Measurements from ENCODE around the gene HLTF. TPM values are rescaled to one million over a fixed set of nuclear protein-coding genes. Genes with fewer than 3 reads are reported as not detected.

HLTF gene
- total and polyA plus RNA-seq, 2 of the 4 experiments (the other 2 are of a cell fraction), result 12.6 to 39.1 TPM

GRCh38 chr3:149011676-149012075, 74.7 kb downstream of the HLTF start:
- peaks cover 25% of the 10 kb centered on the region for H3K36me3 ChIP-seq (ENCODE audit: control insufficient read depth, insufficient read depth, low read length)
- H3K4me3 ChIP-seq (ENCODE audit: insufficient read depth, low read depth, low read length), result no peak overlapping the region
- no peak overlapping the region for H3K27ac ChIP-seq (ENCODE audit: insufficient read depth, low read length)
- no peak overlapping the region for H2AFZ ChIP-seq (replicated peaks; ENCODE audit: low read length, poor library complexity)
- no peak overlapping the region for H3K23ac ChIP-seq (ENCODE audit: low read depth, low read length)
- peak overlapping the region; percentile 80 for H3K14ac ChIP-seq (replicated peaks; ENCODE audit: low read depth, low read length)
- peak overlapping the region; percentile 33; the same call in 1 of the 3 replicates for H2BK15ac ChIP-seq (ENCODE audit: low read depth, low read length)
- peaks cover 32% of the 10 kb centered on the region for H3K4me1 ChIP-seq (ENCODE audit: control insufficient read depth, insufficient read depth, low read length)
- in situ Hi-C loops (cut with MboI; ENCODE audit: low sequenced_read_pairs), result no loop called here
- peak overlapping the region; percentile 91 for H2BK5ac ChIP-seq (ENCODE audit: low read depth, low read length, poor library complexity, severe bottlenecking)
- ChIA-PET POLR2A (ENCODE audit: unreplicated experiment) (no interaction called here), CTCF (no interaction called here)
- peak overlapping the region; percentile 54; the same call in 1 of the 2 replicates for H2AK5ac ChIP-seq (ENCODE audit: low read depth, low read length)
- no peaks in the 10 kb centered on the region for H3K9me3 ChIP-seq (ENCODE audit: control insufficient read depth, insufficient read depth, low read length)
- no peak overlapping the region for H3K9ac ChIP-seq (ENCODE audit: low read depth, low read length)
- no peaks in the 10 kb centered on the region for H3K27me3 ChIP-seq (ENCODE audit: control insufficient read depth, insufficient read depth, low read length)
- peak overlapping the region; percentile 74; the same call in 1 of the 2 replicates for H2BK20ac ChIP-seq (ENCODE audit: low read depth, low read length)
- peaks cover 38% of the 10 kb centered on the region for H3K9me1 ChIP-seq (ENCODE audit: insufficient read depth, low read length)
- peak overlapping the region; percentile 13 to 39; a peak in 2 of 4 replicates for H4K8ac ChIP-seq (ENCODE audit: low read depth in 2 of 2, low read length in 2 of 2)
- peak overlapping the region; percentile 83 for H2BK120ac ChIP-seq (ENCODE audit: low read depth, low read length)
- peak overlapping the region; percentile 74; the same call in 1 of the 2 replicates for H3K18ac ChIP-seq (ENCODE audit: low read depth, low read length)
- DNase-seq (no peak), ATAC-seq (ENCODE audit: low read depth) (no peak)
- TF ChIP-seq NFE2L2 (IDR thresholded peaks at IDR 0.05; ENCODE audit: low read depth, low read length) (no peak), MXI1 (IDR thresholded peaks at IDR 0.05; ENCODE audit: borderline replicate concordance, low read depth, low read length) (no peak), MAFK (IDR thresholded peaks at IDR 0.05; ENCODE audit: low read depth, low read length) (no peak), RFX5 (IDR thresholded peaks at IDR 0.05; ENCODE audit: low read depth, low read length) (no peak), CHD1 (IDR thresholded peaks at IDR 0.05; ENCODE audit: low read depth, low read length) (no peak), RAD21 (IDR thresholded peaks at IDR 0.05; ENCODE audit: low read length) (no peak), ELK1 (IDR thresholded peaks at IDR 0.05; ENCODE audit: borderline replicate concordance, low read depth, low read length) (no peak), RCOR1 (IDR thresholded peaks at IDR 0.05; ENCODE audit: insufficient replicate concordance, low read length) (no peak), POLR2A (IDR thresholded peaks at IDR 0.05; ENCODE audit: low read depth, low read length) (no peak), BHLHE40 (IDR thresholded peaks at IDR 0.05; ENCODE audit: low read depth, low read length) (no peak), MAZ (IDR thresholded peaks at IDR 0.05; ENCODE audit: borderline replicate concordance, low read depth, low read length) (no peak)
- TF ChIP-seq, protein P1, sequence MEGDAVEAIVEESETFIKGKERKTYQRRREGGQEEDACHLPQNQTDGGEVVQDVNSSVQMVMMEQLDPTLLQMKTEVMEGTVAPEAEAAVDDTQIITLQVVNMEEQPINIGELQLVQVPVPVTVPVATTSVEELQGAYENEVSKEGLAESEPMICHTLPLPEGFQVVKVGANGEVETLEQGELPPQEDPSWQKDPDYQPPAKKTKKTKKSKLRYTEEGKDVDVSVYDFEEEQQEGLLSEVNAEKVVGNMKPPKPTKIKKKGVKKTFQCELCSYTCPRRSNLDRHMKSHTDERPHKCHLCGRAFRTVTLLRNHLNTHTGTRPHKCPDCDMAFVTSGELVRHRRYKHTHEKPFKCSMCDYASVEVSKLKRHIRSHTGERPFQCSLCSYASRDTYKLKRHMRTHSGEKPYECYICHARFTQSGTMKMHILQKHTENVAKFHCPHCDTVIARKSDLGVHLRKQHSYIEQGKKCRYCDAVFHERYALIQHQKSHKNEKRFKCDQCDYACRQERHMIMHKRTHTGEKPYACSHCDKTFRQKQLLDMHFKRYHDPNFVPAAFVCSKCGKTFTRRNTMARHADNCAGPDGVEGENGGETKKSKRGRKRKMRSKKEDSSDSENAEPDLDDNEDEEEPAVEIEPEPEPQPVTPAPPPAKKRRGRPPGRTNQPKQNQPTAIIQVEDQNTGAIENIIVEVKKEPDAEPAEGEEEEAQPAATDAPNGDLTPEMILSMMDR (conservative IDR thresholded peaks at IDR 0.05; ENCODE audit: low read depth, low read length), result no peak
- H3K56ac ChIP-seq (ENCODE audit: extremely low read depth, insufficient read depth, low read length), result no peak overlapping the region
- H3K79me1 ChIP-seq (ENCODE audit: low read depth in 1 of 2, low read length in 2 of 2), result peaks cover 26 to 66% of the 10 kb centered on the region in 2 experiments
- H3K4me2 ChIP-seq (ENCODE audit: low read depth, low read length), result no peak overlapping the region
- WGBS, 2 experiments (ENCODE audit: extremely low coverage in 2 of 2, insufficient read length in 1 of 2), result 92% methylated on average over 2 of the region's 5 CpGs; no CpG with 5 or more reads in 1 of the 2 experiments
- intact Hi-C loops (cut with micrococcal nuclease), result no loop called here
- peak overlapping the region; percentile 80 for H3K4ac ChIP-seq (ENCODE audit: low read depth, low read length)
- H4K5ac ChIP-seq (ENCODE audit: low read depth, low read length), result no peak overlapping the region
- 0 out of 2 replicates have a peak, but pooled peaks cover 2% of the 10 kb centered on the region for H4K20me1 ChIP-seq (ENCODE audit: insufficient read depth, low read length)
- H2AK9ac ChIP-seq (replicated peaks; ENCODE audit: low read depth, low read length, poor library complexity), result no peak overlapping the region
- dilution Hi-C loops (cut with HindIII; ENCODE audit: low sequenced_read_pairs, unreplicated experiment), result no loop called here
- BruUV-seq (replicated peaks), result no TSS peak
- no peak overlapping the region for H4K91ac ChIP-seq (ENCODE audit: insufficient read depth, low read depth, low read length)

Measured in IMR-90 (cell line).